H1 (cell line): ENCODE measurements around the gene GNB1.

Source experiments
- CREB1 ChIP-seq: IDR thresholded peaks from 2 replicates; pipeline ENCODE4 v1.6.1; 2012; ENCODE audit warnings: inconsistent platforms
- CTCF ChIP-seq, 3 experiments: IDR thresholded peaks; 1 replicate in 2 of 3; 2 replicates in 1 of 3; pipeline versions ENCODE4 v1.5.1 to v1.6.1; 2011; ENCODE audit warnings: low read length in 3 of 3, mild to moderate bottlenecking in 3 of 3, inconsistent platforms in 2 of 3, low read depth in 1 of 3, moderate library complexity in 1 of 3; ENCODE audit not compliant: insufficient read depth in 1 of 3; ENCODE audit errors: control extremely low read depth in 1 of 3
- EGR1 ChIP-seq: IDR thresholded peaks from 2 replicates; pipeline ENCODE4 v1.6.1; 2011; ENCODE audit warnings: low read depth, low read length, borderline replicate concordance
- POLR2AphosphoS5 ChIP-seq: IDR thresholded peaks from 2 replicates; pipeline ENCODE4 v1.6.1; 2011; ENCODE audit warnings: low read depth, low read length
- RBBP5 ChIP-seq: IDR thresholded peaks from 2 replicates; pipeline ENCODE4 v1.7.1; 2012; ENCODE audit warnings: low read depth, mild to moderate bottlenecking, inconsistent platforms, low read length, moderate library complexity, borderline replicate concordance

- TF ChIP-seq CTCF (IDR thresholded peaks at IDR 0.05; ENCODE audit: control extremely low read depth in 1 of 3, insufficient read depth in 1 of 3, low read depth in 1 of 3, low read length in 3 of 3) (no peak), POLR2AphosphoS5 (no peak), RBBP5 (no peak), CREB1 (no peak), EGR1 (no peak)
These were observed 34.8 kb upstream of the GNB1 start for GRCh38 chr1:1925437-1926345.
